HG02642 (cell line): ENCODE results near the gene BATF.
A peak's percentile ranks its signal among the peaks of the same experiment; 100 is the strongest.

Source experiments
- ATAC-seq: cut with Tn5 transposase; IDR thresholded peaks from one replicate; pipeline ENCODE4 v1.9.1; 2021; ENCODE audit warnings: mild to moderate bottlenecking; ENCODE audit not compliant: unreplicated experiment, poor library complexity

Gene BATF

GRCh38 chr14:75558440-75558839, 36.2 kb downstream of the BATF start:
- ATAC-seq, result no peak

GRCh38 chr14:75559045-75559444, 36.8 kb downstream of the BATF start:
- ATAC-seq, result no peak

- ATAC-seq, result no peak
Measured at GRCh38 chr14:75559451-75560222, 37.4 kb downstream of the BATF start.

- peak; percentile 61 for ATAC-seq
Measured at GRCh38 chr14:75561013-75561432, 38.8 kb downstream of the BATF start.

GRCh38 chr14:75562089-75562488, 39.8 kb downstream of the BATF start:
- no peak for ATAC-seq

GRCh38 chr14:75562489-75562888, 40.2 kb downstream of the BATF start:
- ATAC-seq, result no peak

GRCh38 chr14:75563931-75564330, 41.7 kb downstream of the BATF start:
- ATAC-seq, result no peak

- no peak for ATAC-seq
Measured at GRCh38 chr14:75565056-75565455, 42.8 kb downstream of the BATF start.

- ATAC-seq, result no peak
Measured at GRCh38 chr14:75566321-75566720, 44.1 kb downstream of the BATF start.

- no peak for ATAC-seq
Measured at GRCh38 chr14:75566752-75567151, 44.5 kb downstream of the BATF start.

GRCh38 chr14:75568140-75568539, 45.9 kb downstream of the BATF start:
- no peak for ATAC-seq

GRCh38 chr14:75568791-75569190, 46.5 kb downstream of the BATF start:
- ATAC-seq, result no peak

- ATAC-seq, result no peak
Measured at GRCh38 chr14:75570797-75571196, 48.5 kb downstream of the BATF start.

GRCh38 chr14:75572104-75572503, 49.8 kb downstream of the BATF start:
- ATAC-seq, result no peak

- ATAC-seq, result no peak
Measured at GRCh38 chr14:75577090-75577489, 54.8 kb downstream of the BATF start.

- ATAC-seq, result peak; percentile 88
Measured at GRCh38 chr14:75577729-75578101, 55.4 kb downstream of the BATF start.

GRCh38 chr14:75578102-75578785, 56.0 kb downstream of the BATF start, which contains the start of gene FLVCR2:
TSS of gene FLVCR2 (plus strand) at chr14:75578620. CDS start at chr14:75578973, 353 bp downstream.
- peak; percentile 40 for ATAC-seq

- peak; percentile 2 for ATAC-seq
Measured at GRCh38 chr14:75578786-75579337, 56.6 kb downstream of the BATF start.

- ATAC-seq, result no peak
Measured at GRCh38 chr14:75579338-75579864, 57.1 kb downstream of the BATF start.

GRCh38 chr14:75579882-75580281, 57.6 kb downstream of the BATF start:
- no peak for ATAC-seq

GRCh38 chr14:75587388-75587787, 65.1 kb downstream of the BATF start:
- no peak for ATAC-seq
